Measurements from ENCODE around the gene KIF5B.

DNA sequence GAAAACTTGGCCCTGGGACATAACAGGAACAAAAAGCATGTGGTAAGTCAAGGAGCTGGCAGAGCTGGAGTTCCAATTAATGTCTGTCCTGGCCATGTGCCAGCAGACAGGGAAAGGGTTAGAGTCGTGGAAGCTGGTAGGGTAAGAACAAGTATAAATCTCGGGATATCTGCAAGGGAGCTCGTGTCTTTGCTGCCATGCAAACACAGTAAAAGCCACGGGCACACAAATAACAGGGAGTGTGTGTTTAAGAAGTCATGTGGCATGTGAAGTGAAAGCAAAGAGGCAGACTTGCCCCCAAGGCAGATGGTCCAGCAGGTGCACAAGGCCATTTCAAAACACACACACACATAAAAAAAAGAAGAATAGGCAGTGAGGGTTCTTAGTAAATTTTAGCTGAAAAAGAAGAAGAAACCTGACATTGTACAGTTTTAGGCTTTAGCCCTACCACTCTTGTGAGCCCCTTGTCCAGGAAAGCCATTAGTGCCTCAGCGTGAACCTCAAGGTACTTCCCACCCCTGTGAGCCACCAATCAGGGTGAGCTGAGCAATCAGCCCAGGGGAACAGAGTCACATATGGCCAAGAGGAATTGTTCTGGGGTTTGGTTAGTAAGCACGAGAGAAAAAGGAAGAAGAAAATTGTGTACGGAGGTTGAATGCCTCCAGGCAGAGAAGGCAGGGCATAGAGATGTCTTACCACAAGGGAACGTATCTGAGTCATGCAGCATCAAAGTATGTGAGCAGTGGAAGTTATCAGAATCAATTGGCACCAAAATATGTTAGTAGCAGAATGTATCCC is 94.7 kb downstream of the KIF5B start:
- no peak for TF ChIP-seq EZH2 (IDR thresholded peaks at IDR 0.05)
- no peak for TF ChIP-seq POLR2AphosphoS5 (IDR thresholded peaks at IDR 0.05; ENCODE audit: borderline replicate concordance, low read depth, low read length)
